Stimulated activated CD4-positive, alpha-beta T cell treated with anti-CD3 and anti-CD28 coated beads, Interleukin-2, amount 100 ng/mL, for 24 hours (primary cell): ENCODE results near the gene B4GALNT4.
"Not testable (repeated sequence)": the region's sequence is repeated elsewhere in the genome, so short reads cannot be mapped to it uniquely, and the experiment has no call there.

Experiments used
- DNase-seq, 2 donors: peaks; one replicate each; pipeline ENCODE4 v3.0.0-alpha.2; 2020

Gene B4GALNT4

GRCh38 chr11:377174-377865, 8.0 kb downstream of the B4GALNT4 start:
- DNase-seq, result no peak

GRCh38 chr11:377883-378500, 8.7 kb downstream of the B4GALNT4 start:
- no peak for DNase-seq

DNA sequence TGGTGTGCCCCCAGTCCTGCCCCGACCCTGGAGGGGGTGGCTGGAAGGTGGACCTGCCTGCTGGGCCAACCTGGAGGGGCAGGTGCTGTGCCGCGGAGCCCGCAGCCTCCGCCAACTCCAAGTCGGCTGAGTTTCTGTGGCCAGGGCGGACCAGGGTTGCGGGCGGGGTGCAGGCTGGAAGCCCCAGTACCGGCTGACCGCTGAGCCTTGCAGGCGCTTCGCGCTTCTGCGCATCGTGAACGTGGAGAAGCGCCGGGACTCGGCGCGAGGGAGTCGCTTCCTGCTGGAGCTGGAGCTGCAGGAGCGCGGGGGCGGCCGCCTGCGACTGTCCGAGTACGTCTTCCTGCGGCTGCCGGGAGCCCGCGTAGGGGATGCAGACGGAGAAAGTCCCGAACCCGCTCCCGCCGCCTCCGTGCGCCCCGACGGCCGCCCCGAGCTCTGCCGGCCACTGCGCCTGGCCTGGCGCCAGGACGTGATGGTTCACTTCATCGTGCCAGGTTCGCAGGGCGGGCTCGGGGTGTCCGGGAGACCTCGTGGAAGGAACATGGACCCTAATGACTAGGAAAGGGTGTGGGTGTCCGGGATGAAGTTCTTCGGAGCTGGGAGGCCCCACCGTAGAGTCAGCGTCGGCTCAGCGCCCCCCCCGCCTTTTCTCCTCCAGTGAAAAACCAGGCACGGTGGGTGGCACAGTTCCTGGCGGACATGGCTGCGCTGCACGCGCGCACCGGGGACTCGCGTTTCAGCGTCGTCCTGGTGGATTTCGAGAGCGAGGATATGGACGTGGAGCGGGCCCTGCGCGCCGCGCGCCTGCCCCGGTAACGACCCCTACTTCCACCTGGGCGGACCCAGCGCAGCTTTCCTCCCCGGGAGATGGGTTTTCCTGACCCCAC, 10.2 kb downstream of the B4GALNT4 start:
- DNase-seq, result no peak

- no peak for DNase-seq
Measured at GRCh38 chr11:380095-380480, 10.8 kb downstream of the B4GALNT4 start.

DNA sequence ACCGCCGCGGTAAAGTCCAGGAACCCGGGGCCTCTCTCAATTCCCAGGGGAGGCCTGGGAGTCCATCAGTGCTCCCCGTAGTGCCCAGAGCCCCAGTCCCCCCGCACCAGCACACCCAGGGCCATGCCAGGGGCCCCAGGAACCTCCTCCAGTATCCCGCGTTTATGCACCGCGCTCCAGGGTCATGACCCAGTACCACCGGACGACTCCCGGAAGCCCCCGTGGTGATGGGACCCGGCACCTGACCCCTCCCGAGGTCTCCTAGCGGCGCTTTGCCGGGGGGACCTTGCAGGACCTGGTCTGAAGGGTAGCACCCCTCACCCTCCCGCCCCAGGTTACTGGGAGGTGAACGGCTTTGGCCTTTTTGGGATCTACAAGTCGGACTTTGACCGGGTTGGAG, 11.2 kb downstream of the B4GALNT4 start:
- DNase-seq, result no peak

GRCh38 chr11:380996-381395, 11.7 kb downstream of the B4GALNT4 start:
- DNase-seq, result no peak

DNA sequence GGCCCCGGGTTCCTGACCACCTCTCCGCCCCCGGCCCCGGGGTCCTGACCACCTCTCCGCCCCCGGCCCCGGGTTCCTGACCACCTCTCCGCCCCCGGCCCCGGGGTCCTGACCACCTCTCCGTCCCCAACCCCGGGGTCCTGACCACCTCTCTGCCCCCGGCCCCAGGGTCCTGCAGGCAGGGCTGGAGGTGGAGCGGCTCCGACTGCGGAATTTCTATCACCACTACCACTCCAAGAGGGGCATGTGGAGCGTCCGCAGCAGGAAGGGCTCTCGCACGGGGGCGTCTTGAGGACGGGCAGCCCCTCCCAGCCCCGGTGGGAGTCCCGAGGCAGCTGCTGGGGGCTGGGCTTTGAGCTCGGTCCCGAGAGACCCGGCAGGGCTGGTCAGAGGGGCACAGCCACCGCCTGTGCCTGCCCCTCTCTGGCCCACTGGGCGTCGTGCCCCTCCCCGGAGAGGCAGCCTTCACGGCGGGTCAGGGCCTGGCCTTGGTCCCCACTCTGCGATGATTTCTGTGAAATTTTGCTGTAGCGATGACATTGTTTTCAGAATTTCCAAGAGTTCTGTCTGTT, 12.3 kb downstream of the B4GALNT4 start:
- no peak for DNase-seq

- DNase-seq, result no peak
Measured at GRCh38 chr11:382081-382629, 12.9 kb downstream of the B4GALNT4 start.

DNA sequence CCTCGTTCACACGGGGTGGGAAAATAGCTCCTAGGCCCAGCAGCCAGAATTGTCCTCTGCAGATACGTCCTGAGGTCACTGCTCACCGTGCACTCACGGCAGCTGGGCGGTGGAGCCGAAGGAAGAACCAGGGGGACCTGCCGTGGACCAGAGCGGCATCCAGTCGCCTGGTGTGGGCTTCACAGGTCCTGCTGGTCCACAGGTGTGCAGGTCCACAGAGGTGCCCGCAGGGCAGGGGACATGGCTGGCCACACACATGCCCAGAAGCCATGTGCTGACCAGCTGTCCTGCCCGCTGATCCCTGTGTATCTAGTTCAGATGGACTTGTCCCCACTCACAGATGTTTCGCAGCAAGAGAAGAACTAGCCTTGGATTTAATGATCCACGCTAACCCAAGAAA, 14.1 kb downstream of the B4GALNT4 start:
- DNase-seq, result no peak

GRCh38 chr11:384511-384910, 15.2 kb downstream of the B4GALNT4 start:
- DNase-seq, result no peak

GRCh38 chr11:385594-386351, 16.5 kb downstream of the B4GALNT4 start:
- no peak for DNase-seq

- DNase-seq, result no peak
Measured at GRCh38 chr11:386483-386882, 17.2 kb downstream of the B4GALNT4 start.

DNA sequence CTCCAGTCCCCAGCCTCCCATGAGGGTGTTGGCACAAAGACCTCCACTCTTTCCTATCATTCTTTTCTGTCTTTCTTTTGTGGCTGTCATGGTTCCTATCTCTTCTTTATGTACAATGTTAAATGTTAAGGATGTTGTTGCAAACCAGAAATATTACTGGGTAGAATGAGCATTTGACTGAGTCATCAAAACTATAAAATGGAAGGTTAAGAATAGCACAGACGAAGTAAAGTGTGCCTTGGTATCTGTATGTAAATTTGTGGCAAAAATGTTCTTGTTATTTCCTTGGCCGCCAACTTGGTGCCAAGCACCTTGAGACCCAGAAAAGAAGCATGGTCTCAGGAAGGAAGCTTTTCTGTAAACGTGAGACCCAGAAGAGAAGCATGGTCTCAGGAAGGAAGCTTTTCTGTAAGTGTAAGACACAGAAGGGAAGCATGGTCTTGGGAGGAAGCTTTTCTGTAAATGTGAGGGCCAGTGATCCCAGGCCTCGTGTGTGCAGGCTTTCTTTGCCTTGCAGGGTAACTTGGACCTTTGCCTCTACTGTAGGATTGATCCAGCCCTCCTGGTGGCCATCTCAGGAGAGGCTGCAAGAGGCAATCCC, 18.0 kb downstream of the B4GALNT4 start:
- no peak for DNase-seq

GRCh38 chr11:389369-389768, 20.1 kb downstream of the B4GALNT4 start:
- not testable (repeated sequence) for DNase-seq

- DNase-seq, result no peak
Measured at GRCh38 chr11:390175-390574, 20.9 kb downstream of the B4GALNT4 start.

GRCh38 chr11:391117-392017, 22.1 kb downstream of the B4GALNT4 start:
- DNase-seq, result no peak

DNA sequence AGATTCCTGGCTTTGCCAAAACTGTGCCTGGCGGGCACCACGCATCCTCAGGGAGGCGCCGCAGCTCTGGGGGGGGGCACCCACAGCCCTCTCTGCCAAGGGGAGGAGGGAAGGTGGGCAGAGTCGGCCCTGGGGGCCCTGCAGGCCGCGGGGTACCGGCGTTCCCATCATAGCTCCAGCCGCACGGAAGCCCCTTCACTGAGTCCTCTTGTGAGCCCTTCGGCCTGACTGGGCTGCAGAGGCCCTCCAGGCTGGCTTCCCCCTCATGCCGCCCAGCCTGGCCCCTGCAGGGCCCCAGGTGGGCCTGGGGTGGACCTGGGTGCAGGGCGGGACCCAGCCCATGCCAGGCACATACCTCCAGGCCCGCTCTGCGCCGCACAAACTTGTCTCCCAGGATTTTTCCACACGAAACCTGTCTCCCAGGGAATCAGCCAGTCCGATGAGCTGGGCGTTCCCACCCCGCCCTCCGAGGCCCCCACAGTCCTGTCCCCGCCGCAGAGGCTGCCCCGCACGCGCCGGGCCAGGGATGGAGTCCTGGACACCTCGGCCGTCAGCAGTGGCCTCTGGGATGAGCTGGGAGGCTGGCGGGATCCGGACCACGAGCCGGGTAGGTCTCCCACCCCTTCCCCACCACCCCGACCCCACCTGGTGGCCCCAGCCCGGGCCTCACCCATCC, 22.9 kb downstream of the B4GALNT4 start:
- DNase-seq, result no peak

DNA sequence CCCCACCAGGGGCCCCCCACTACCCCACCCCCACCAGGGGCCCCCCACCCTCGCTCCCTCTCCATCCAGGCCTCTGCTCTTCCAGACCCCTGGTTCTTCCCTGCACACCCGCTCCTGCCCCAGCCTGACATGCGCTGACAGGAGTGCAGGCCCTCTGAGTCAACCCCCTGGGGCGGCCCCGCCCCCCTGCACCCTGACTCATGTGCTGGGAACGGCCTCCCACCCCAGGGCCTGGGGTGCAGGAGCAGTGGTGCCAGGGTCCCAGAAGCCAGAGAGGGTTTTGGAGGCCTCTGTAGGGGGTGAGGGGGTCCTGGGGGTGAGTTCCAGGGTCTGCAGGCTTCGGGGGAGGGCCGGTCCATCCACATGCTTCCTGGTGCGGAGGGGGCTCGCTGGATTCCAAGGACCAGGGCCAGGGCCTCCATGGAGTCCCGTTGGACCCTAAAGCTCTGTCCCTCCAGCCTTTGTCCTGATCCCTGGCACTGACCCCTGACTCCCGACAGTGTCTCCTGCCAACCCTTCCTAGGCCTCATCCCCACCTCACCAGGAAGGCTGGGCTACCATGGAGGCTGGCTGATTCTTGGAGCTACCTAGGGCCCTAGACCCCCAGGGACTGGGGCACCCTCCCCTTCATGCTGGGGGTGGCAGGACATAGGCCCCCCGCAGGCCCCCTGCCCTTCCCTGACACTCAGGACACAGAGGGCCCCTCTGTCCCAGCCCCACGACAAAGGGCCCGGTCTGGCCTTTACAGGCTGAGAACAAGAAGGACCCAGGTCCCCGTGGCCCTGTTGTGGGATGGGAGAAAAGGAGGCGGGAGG, 24.1 kb downstream of the B4GALNT4 start:
- peak in 1 of 2 donors; percentile 36 for DNase-seq
